HEK293 (cell line): ENCODE data around the gene CD96.

Source experiments
- ATF2 ChIP-seq: fragments of 450-650 bp; formaldehyde crosslinking; IDR thresholded peaks from 2 replicates; pipeline ENCODE4 v1.5.1; 2016; ENCODE audit warnings: missing biosample characterization, missing genetic modification characterization, low read depth
- INSM2 ChIP-seq: fragments of 450-650 bp; formaldehyde crosslinking; IDR thresholded peaks from 2 replicates; pipeline ENCODE4 v1.5.1; 2016; ENCODE audit warnings: missing biosample characterization, missing genetic modification characterization
- MYNN ChIP-seq: fragments of 450-650 bp; formaldehyde crosslinking; IDR thresholded peaks from 2 replicates; pipeline ENCODE4 v1.5.1; 2016; ENCODE audit warnings: missing biosample characterization, missing genetic modification characterization, borderline replicate concordance
- SALL2 ChIP-seq: fragments of 450-650 bp; formaldehyde crosslinking; IDR thresholded peaks from 2 replicates; pipeline ENCODE4 v1.5.0; 2017; ENCODE audit warnings: missing biosample characterization, mild to moderate bottlenecking, missing genetic modification characterization, borderline replicate concordance
- YY1 ChIP-seq: fragments of 450-650 bp; formaldehyde crosslinking; IDR thresholded peaks from 2 replicates; pipeline ENCODE4 v1.5.1; 2018; ENCODE audit warnings: missing biosample characterization, missing genetic modification characterization
- ZBTB11 ChIP-seq: fragments of 450-650 bp; formaldehyde crosslinking; conservative IDR thresholded peaks from 2 replicates; pipeline ENCODE4 v1.5.1; 2016; ENCODE audit warnings: low read depth, missing biosample characterization, missing genetic modification characterization
- ZNF114 ChIP-seq: fragments of 450-650 bp; formaldehyde crosslinking; IDR thresholded peaks from 2 replicates; pipeline ENCODE4 v1.5.0; 2017; ENCODE audit warnings: missing biosample characterization, missing genetic modification characterization
- ZNF776 ChIP-seq: fragments of 450-650 bp; formaldehyde crosslinking; IDR thresholded peaks from 2 replicates; pipeline ENCODE4 v1.5.0; 2017; ENCODE audit warnings: missing biosample characterization, missing genetic modification characterization, borderline replicate concordance
- ZNF785 ChIP-seq: fragments of 450-650 bp; formaldehyde crosslinking; IDR thresholded peaks from 2 replicates; pipeline ENCODE4 v1.5.1; 2016; ENCODE audit warnings: missing biosample characterization, missing genetic modification characterization

GRCh38 chr3:111618945-111619344 is 76.9 kb downstream of the CD96 start:
- TF ChIP-seq ATF2 (tag by site-specific recombination) (no peak), YY1 (tag by site-specific recombination) (no peak), ZNF114 (tag by site-specific recombination) (no peak), ZNF776 (tag by site-specific recombination) (no peak), SALL2 (tag by site-specific recombination) (no peak), INSM2 (tag by site-specific recombination) (no peak), ZBTB11 (tag by site-specific recombination) (no peak), ZNF785 (no peak), MYNN (tag by site-specific recombination) (no peak)
